Suprapubic skin (tissue), 4 donors: ENCODE measurements around the gene PHEX. TPM values are rescaled to one million over a fixed set of nuclear protein-coding genes. Genes with fewer than 3 reads are reported as not detected.

Experiments used
- DNase-seq, 2 donors: peaks; one replicate each; pipeline ENCODE4 v3.0.0-alpha.2; 2019; ENCODE audit warnings: low spot score in 2 of 2
- H3K27ac ChIP-seq: fragments of 200-600 bp; sonication (generic); one replicate; pipeline ENCODE4 v1.5.1; 2019
- H3K27me3 ChIP-seq: fragments of 200-600 bp; sonication (generic); one replicate; pipeline ENCODE4 v1.5.1; 2019
- H3K36me3 ChIP-seq: fragments of 200-600 bp; sonication (generic); one replicate; pipeline ENCODE4 v1.5.1; 2019
- H3K4me1 ChIP-seq: fragments of 200-600 bp; sonication (generic); one replicate; pipeline ENCODE4 v1.5.1; 2019
- H3K4me3 ChIP-seq: fragments of 200-600 bp; sonication (generic); one replicate; pipeline ENCODE4 v1.5.1; 2019; ENCODE audit warnings: mild to moderate bottlenecking
- H3K9me3 ChIP-seq: fragments of 200-600 bp; sonication (generic); one replicate; pipeline ENCODE4 v1.5.1; 2019
- CTCF ChIP-seq, 2 donors: fragments of 200-600 bp in 1 of 2; fragments of 450-650 bp in 1 of 2; sonication (generic) in 1 of 2; IDR thresholded peaks; one replicate each; pipeline ENCODE4 v1.5.1; 2016 to 2019; ENCODE audit warnings: antibody characterized with exemption in 2 of 2, mild to moderate bottlenecking in 1 of 2, moderate library complexity in 1 of 2
- EP300 ChIP-seq: sonication (generic); formaldehyde crosslinking; IDR thresholded peaks from one replicate; pipeline ENCODE4 v1.6.1; 2017; ENCODE audit warnings: antibody characterized with exemption
- POLR2A ChIP-seq, 2 donors: fragments of 450-650 bp; IDR thresholded peaks; one replicate each; pipeline ENCODE4 v1.6.1; 2017; ENCODE audit warnings: antibody characterized with exemption in 2 of 2, mild to moderate bottlenecking in 2 of 2, moderate library complexity in 2 of 2
- POLR2AphosphoS5 ChIP-seq, 3 donors: sonication (generic); formaldehyde crosslinking; IDR thresholded peaks; one replicate each; pipeline ENCODE4 v1.6.1; 2017; ENCODE audit warnings: antibody characterized with exemption in 3 of 3
- WGBS: methylation state at CpG from one replicate; pipeline ENCODE4 v1.1.5; 2018; 5-methylcytosine and 5-hydroxymethylcytosine counted together
- total RNA-seq, 4 donors: library from RNA; depleted of rRNA; stranded (reverse); fragments of >200 nt; gene quantifications; one replicate each; pipeline ENCODE4 v1.1.0, GENCODE V29; 2016

PHEX gene
- total RNA-seq, 4 donors from 2014 or later = 0.21 to 0.32 (median 0.30) TPM; not detected in 1

GRCh38 chrX:22155126-22155525 lies 123.0 kb downstream of the PHEX start:
- DNase-seq = no peak
- Histone ChIP-seq H3K27ac (no peak overlapping the region), H3K9me3 (no peaks in the 10 kb centered on the region), H3K27me3 (no peaks in the 10 kb centered on the region), H3K36me3 (no peaks in the 10 kb centered on the region), H3K4me3 (no peak overlapping the region), H3K4me1 (no peaks in the 10 kb centered on the region)
- no peak for TF ChIP-seq POLR2A (IDR thresholded peaks at IDR 0.05)
- TF ChIP-seq CTCF (IDR thresholded peaks at IDR 0.05) = no peak
- no peak for TF ChIP-seq EP300
- TF ChIP-seq POLR2AphosphoS5 (IDR thresholded peaks at IDR 0.05) = no peak
- 76% methylated on average over 6 of the region's 6 CpGs for WGBS

- no peak overlapping the region for H3K27ac ChIP-seq
- TF ChIP-seq POLR2AphosphoS5 (IDR thresholded peaks at IDR 0.05) (no peak), CTCF (IDR thresholded peaks at IDR 0.05) (no peak), POLR2A (IDR thresholded peaks at IDR 0.05) (no peak), EP300 (no peak)
These were observed 126.9 kb downstream of the PHEX start for GRCh38 chrX:22159071-22159470.

GRCh38 chrX:22163326-22163725 lies 131.2 kb downstream of the PHEX start:
- no peaks in the 10 kb centered on the region for H3K4me1 ChIP-seq
- no peak for DNase-seq
- no peaks in the 10 kb centered on the region for H3K9me3 ChIP-seq
- no peaks in the 10 kb centered on the region for H3K36me3 ChIP-seq
- H3K4me3 ChIP-seq = no peak overlapping the region
- 84% methylated on average over 3 of the region's 3 CpGs for WGBS
- H3K27ac ChIP-seq = no peak overlapping the region
- H3K27me3 ChIP-seq = no peaks in the 10 kb centered on the region
- TF ChIP-seq EP300 (no peak), POLR2AphosphoS5 (IDR thresholded peaks at IDR 0.05) (no peak), POLR2A (IDR thresholded peaks at IDR 0.05) (no peak), CTCF (IDR thresholded peaks at IDR 0.05) (no peak)

More at GRCh38 chrX:22159071-22159470, 126.9 kb downstream of the PHEX start:
- no peaks in the 10 kb centered on the region for H3K9me3 ChIP-seq
- no peaks in the 10 kb centered on the region for H3K27me3 ChIP-seq
- H3K36me3 ChIP-seq = no peaks in the 10 kb centered on the region
- DNase-seq = no peak
- H3K4me3 ChIP-seq = no peak overlapping the region
- WGBS = 60% methylated on average over 5 of the region's 5 CpGs
- H3K4me1 ChIP-seq = no peaks in the 10 kb centered on the region

- Histone ChIP-seq H3K4me1 (no peaks in the 10 kb centered on the region), H3K27ac (no peak overlapping the region), H3K9me3 (no peaks in the 10 kb centered on the region), H3K4me3 (no peak overlapping the region), H3K27me3 (no peaks in the 10 kb centered on the region), H3K36me3 (no peaks in the 10 kb centered on the region)
- no peak for TF ChIP-seq EP300
- no peak for TF ChIP-seq CTCF (IDR thresholded peaks at IDR 0.05)
- no peak for TF ChIP-seq POLR2AphosphoS5 (IDR thresholded peaks at IDR 0.05)
- no peak for TF ChIP-seq POLR2A (IDR thresholded peaks at IDR 0.05)
- 65% methylated on average over 3 of the region's 3 CpGs for WGBS
- no peak for DNase-seq
These were observed 132.8 kb downstream of the PHEX start for GRCh38 chrX:22164770-22165388.

GRCh38 chrX:22165732-22166457 lies 133.8 kb downstream of the PHEX start:
- TF ChIP-seq EP300 (no peak), POLR2A (IDR thresholded peaks at IDR 0.05) (no peak), POLR2AphosphoS5 (IDR thresholded peaks at IDR 0.05) (no peak), CTCF (IDR thresholded peaks at IDR 0.05) (no peak)
- no peaks in the 10 kb centered on the region for H3K27me3 ChIP-seq
- no peaks in the 10 kb centered on the region for H3K9me3 ChIP-seq
- no peaks in the 10 kb centered on the region for H3K36me3 ChIP-seq
- H3K4me3 ChIP-seq = no peak overlapping the region
- H3K27ac ChIP-seq = no peak overlapping the region
- no peaks in the 10 kb centered on the region for H3K4me1 ChIP-seq
- no peak for DNase-seq
- 64% methylated on average over 4 of the region's 4 CpGs for WGBS
